ENCODE results near the gene TMEM181. TPM values are rescaled to one million over a fixed set of nuclear protein-coding genes. Genes with fewer than 3 reads are reported as not detected.
"Not testable (repeated sequence)": the region's sequence is repeated elsewhere in the genome, so short reads cannot be mapped to it uniquely, and the experiment has no call there.

Gene TMEM181
- total RNA-seq, 1 donor from 2014 or later: 35.3 TPM

GRCh38 chr6:158605266-158605878 is 45.5 kb downstream of the TMEM181 start:
- FAIRE-seq (peak; percentile 90), DNase-seq (ENCODE audit: low read depth) (peak; percentile 75)
- no peak overlapping the region for H3K4me3 ChIP-seq (ENCODE audit: low read depth, low read length)
- no peaks in the 10 kb centered on the region for H3K27me3 ChIP-seq (ENCODE audit: control insufficient read depth, insufficient read depth, low read length)
- peak; percentile 69 for TF ChIP-seq CTCF (IDR thresholded peaks at IDR 0.05; ENCODE audit: insufficient read depth, low read length, severe bottlenecking)
- peaks cover 26% of the 10 kb centered on the region for H3K36me3 ChIP-seq (ENCODE audit: control insufficient read depth, insufficient read depth, low read length)

GRCh38 chr6:158606011-158606410 is 46.1 kb downstream of the TMEM181 start:
- H3K27me3 ChIP-seq (ENCODE audit: control insufficient read depth, insufficient read depth, low read length); FAIRE-seq; H3K4me3 ChIP-seq (ENCODE audit: low read depth, low read length); DNase-seq (ENCODE audit: low read depth): not testable (repeated sequence)
- peaks cover 26% of the 10 kb centered on the region for H3K36me3 ChIP-seq (ENCODE audit: control insufficient read depth, insufficient read depth, low read length)

- Histone ChIP-seq H3K36me3 (ENCODE audit: control insufficient read depth, insufficient read depth, low read length) (peaks cover 27% of the 10 kb centered on the region), H3K27me3 (ENCODE audit: control insufficient read depth, insufficient read depth, low read length) (no peaks in the 10 kb centered on the region), H3K4me3 (ENCODE audit: low read depth, low read length) (no peak overlapping the region)
- TF ChIP-seq CTCF (IDR thresholded peaks at IDR 0.05; ENCODE audit: insufficient read depth, low read length, severe bottlenecking): no peak
- FAIRE-seq (no peak), DNase-seq (ENCODE audit: low read depth) (no peak)
Observed at GRCh38 chr6:158606935-158607334, 47.0 kb downstream of the TMEM181 start.

GRCh38 chr6:158607411-158608170 is 47.7 kb downstream of the TMEM181 start:
- no peak for TF ChIP-seq CTCF (IDR thresholded peaks at IDR 0.05; ENCODE audit: insufficient read depth, low read length, severe bottlenecking)
- H3K27me3 ChIP-seq (ENCODE audit: control insufficient read depth, insufficient read depth, low read length): no peaks in the 10 kb centered on the region
- no peak for DNase-seq (ENCODE audit: low read depth)
- no peak overlapping the region for H3K4me3 ChIP-seq (ENCODE audit: low read depth, low read length)
- no peak for FAIRE-seq
- peaks cover 27% of the 10 kb centered on the region for H3K36me3 ChIP-seq (ENCODE audit: control insufficient read depth, insufficient read depth, low read length)

GRCh38 chr6:158608221-158608620 is 48.3 kb downstream of the TMEM181 start:
- FAIRE-seq (no peak), DNase-seq (ENCODE audit: low read depth) (no peak)
- Histone ChIP-seq H3K27me3 (ENCODE audit: control insufficient read depth, insufficient read depth, low read length) (no peaks in the 10 kb centered on the region), H3K4me3 (ENCODE audit: low read depth, low read length) (no peak overlapping the region), H3K36me3 (ENCODE audit: control insufficient read depth, insufficient read depth, low read length) (peaks cover 27% of the 10 kb centered on the region)
- TF ChIP-seq CTCF (IDR thresholded peaks at IDR 0.05; ENCODE audit: insufficient read depth, low read length, severe bottlenecking): no peak

- H3K36me3 ChIP-seq (ENCODE audit: control insufficient read depth, insufficient read depth, low read length): peaks cover 29% of the 10 kb centered on the region
- DNase-seq (ENCODE audit: low read depth) (no peak), FAIRE-seq (no peak)
- no peak overlapping the region for H3K4me3 ChIP-seq (ENCODE audit: low read depth, low read length)
- no peaks in the 10 kb centered on the region for H3K27me3 ChIP-seq (ENCODE audit: control insufficient read depth, insufficient read depth, low read length)
- no peak for TF ChIP-seq CTCF (IDR thresholded peaks at IDR 0.05; ENCODE audit: insufficient read depth, low read length, severe bottlenecking)
Observed at GRCh38 chr6:158609455-158610155, 49.7 kb downstream of the TMEM181 start.
